ENCODE results near the gene TAS1R1.

Gene TAS1R1

GRCh38 chr1:6515771-6516170 lies 39.3 kb upstream of the TAS1R1 start:
- H3K9me3 ChIP-seq (ENCODE audit: severe bottlenecking), result no peaks in the 10 kb centered on the region
- TF ChIP-seq, protein P1, sequence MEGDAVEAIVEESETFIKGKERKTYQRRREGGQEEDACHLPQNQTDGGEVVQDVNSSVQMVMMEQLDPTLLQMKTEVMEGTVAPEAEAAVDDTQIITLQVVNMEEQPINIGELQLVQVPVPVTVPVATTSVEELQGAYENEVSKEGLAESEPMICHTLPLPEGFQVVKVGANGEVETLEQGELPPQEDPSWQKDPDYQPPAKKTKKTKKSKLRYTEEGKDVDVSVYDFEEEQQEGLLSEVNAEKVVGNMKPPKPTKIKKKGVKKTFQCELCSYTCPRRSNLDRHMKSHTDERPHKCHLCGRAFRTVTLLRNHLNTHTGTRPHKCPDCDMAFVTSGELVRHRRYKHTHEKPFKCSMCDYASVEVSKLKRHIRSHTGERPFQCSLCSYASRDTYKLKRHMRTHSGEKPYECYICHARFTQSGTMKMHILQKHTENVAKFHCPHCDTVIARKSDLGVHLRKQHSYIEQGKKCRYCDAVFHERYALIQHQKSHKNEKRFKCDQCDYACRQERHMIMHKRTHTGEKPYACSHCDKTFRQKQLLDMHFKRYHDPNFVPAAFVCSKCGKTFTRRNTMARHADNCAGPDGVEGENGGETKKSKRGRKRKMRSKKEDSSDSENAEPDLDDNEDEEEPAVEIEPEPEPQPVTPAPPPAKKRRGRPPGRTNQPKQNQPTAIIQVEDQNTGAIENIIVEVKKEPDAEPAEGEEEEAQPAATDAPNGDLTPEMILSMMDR (IDR thresholded peaks at IDR 0.05; ENCODE audit: low read depth, low read length), result no peak
- H3K36me3 ChIP-seq, result 0 out of 2 replicates have a peak, but pooled peaks cover under 1% of the 10 kb centered on the region
- DNase-seq, result no peak
- H3K27me3 ChIP-seq (ENCODE audit: insufficient read depth, low read depth, severe bottlenecking), result no peaks in the 10 kb centered on the region
- H3K27ac ChIP-seq, result no peak overlapping the region
- no peak overlapping the region for H3K4me3 ChIP-seq (ENCODE audit: low read depth, low read length)

- no peak overlapping the region for H3K4me3 ChIP-seq (ENCODE audit: low read depth, low read length)
- H3K9me3 ChIP-seq (ENCODE audit: severe bottlenecking), result no peaks in the 10 kb centered on the region
- H3K36me3 ChIP-seq, result peaks cover 10% of the 10 kb centered on the region
- no peak overlapping the region for H3K27ac ChIP-seq
- no peak for DNase-seq
- TF ChIP-seq, protein P1 (IDR thresholded peaks at IDR 0.05; ENCODE audit: low read depth, low read length), result no peak
- H3K27me3 ChIP-seq (ENCODE audit: insufficient read depth, low read depth, severe bottlenecking), result no peaks in the 10 kb centered on the region
Measured at GRCh38 chr1:6517435-6517851, 37.7 kb upstream of the TAS1R1 start.

DNA sequence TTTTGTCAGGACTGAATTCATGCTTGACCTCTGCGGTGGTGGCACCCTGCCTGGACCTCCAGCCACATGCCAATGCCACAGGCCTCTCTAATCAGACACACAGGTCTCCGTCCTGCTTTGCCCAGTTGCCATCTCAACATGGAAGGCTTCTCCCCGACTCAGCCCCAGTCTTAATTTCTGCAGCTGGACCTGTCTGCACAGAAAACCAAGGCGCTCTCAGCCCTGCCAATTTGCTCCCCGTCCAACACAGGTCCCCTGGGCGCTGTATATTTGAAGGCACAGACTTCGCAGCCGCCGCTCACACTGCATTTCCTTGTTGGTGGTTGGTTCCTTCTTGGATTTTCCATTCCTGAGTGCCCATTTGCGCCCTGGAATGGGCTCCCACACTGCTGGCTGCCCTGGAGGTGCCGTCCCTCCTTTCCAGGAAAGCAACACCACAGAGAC lies 35.6 kb upstream of the TAS1R1 start:
- no peak for DNase-seq
- Histone ChIP-seq H3K4me3 (ENCODE audit: low read depth, low read length) (no peak overlapping the region), H3K27me3 (ENCODE audit: insufficient read depth, low read depth, severe bottlenecking) (no peaks in the 10 kb centered on the region), H3K27ac (peak overlapping the region; percentile 71), H3K36me3 (peaks cover 19% of the 10 kb centered on the region), H3K9me3 (ENCODE audit: severe bottlenecking) (no peaks in the 10 kb centered on the region)
- TF ChIP-seq, protein P1 (IDR thresholded peaks at IDR 0.05; ENCODE audit: low read depth, low read length), result no peak

DNA sequence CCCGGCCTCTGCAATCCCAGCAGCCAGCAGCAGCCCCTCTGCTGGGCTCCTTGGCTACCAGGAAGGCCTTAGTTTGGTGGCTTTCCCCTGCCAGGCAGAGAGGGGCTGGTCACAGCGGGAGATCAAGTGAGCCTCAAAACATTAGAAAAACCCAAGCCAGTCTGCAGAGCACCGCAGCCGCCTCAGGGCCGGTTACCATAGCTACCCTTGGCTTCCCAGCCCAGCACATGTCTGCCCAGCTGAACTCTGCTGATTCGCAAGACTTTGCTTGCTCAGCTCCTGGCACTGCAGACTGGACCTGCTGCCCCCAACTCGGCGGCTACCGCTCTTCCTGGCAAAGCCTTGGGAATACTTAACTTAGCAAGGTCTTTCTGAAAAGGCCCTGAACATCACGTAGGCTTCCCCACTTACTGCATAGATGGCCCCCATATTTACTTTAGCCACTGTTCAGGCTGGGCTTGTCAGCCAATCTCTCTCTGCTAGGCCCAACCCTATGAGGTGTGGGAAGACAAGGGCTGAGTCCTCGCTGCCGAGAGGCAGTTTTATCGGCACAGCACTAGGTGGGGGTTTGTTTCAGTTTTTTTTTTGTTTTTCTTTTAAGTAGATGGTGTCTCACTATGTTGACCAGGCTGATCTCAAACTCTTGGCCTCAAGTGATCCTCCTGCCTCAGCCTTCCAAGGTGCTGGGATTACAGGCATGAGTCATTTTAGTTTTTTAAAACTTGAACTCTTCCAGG lies 35.0 kb upstream of the TAS1R1 start:
- Histone ChIP-seq H3K27ac (peak overlapping the region; percentile 71), H3K9me3 (ENCODE audit: severe bottlenecking) (no peaks in the 10 kb centered on the region), H3K36me3 (peaks cover 20% of the 10 kb centered on the region), H3K4me3 (ENCODE audit: low read depth, low read length) (no peak overlapping the region), H3K27me3 (ENCODE audit: insufficient read depth, low read depth, severe bottlenecking) (no peaks in the 10 kb centered on the region)
- peak; percentile 51 for DNase-seq
- TF ChIP-seq, protein P1 (IDR thresholded peaks at IDR 0.05; ENCODE audit: low read depth, low read length), result no peak

- no peak for DNase-seq
- H3K4me3 ChIP-seq (ENCODE audit: low read depth, low read length), result no peak overlapping the region
- H3K27ac ChIP-seq, result no peak overlapping the region
- peaks cover 34% of the 10 kb centered on the region for H3K36me3 ChIP-seq
- no peaks in the 10 kb centered on the region for H3K9me3 ChIP-seq (ENCODE audit: severe bottlenecking)
- no peaks in the 10 kb centered on the region for H3K27me3 ChIP-seq (ENCODE audit: insufficient read depth, low read depth, severe bottlenecking)
- TF ChIP-seq, protein P1 (IDR thresholded peaks at IDR 0.05; ENCODE audit: low read depth, low read length), result no peak
Measured at GRCh38 chr1:6521536-6521935, 33.6 kb upstream of the TAS1R1 start.

DNA sequence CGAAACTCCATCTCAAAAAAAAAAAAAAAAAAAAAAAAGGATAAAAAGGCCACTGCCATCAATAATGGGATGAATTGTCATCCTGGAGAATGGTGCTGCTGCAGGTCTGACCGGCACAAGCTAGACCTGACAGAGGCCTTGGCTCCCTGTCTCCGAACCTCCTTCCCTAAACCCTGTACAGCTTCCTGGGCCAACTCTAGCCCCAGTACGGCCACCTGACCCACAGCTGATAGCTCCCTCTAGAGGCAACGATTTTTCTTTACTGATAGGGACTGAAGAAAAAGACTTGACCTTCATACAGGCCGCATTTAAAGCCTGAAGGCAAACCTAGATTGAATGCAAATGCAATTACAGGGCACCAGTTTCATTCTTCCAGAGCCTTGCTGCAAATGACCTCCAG lies 31.5 kb upstream of the TAS1R1 start:
- H3K27ac ChIP-seq, result no peak overlapping the region
- no peaks in the 10 kb centered on the region for H3K27me3 ChIP-seq (ENCODE audit: insufficient read depth, low read depth, severe bottlenecking)
- TF ChIP-seq, protein P1 (IDR thresholded peaks at IDR 0.05; ENCODE audit: low read depth, low read length), result peak; percentile 74
- DNase-seq, result peak; percentile 53
- no peaks in the 10 kb centered on the region for H3K9me3 ChIP-seq (ENCODE audit: severe bottlenecking)
- H3K4me3 ChIP-seq (ENCODE audit: low read depth, low read length), result no peak overlapping the region
- H3K36me3 ChIP-seq, result peaks cover 44% of the 10 kb centered on the region
